ENCODE results near the gene CPVL. TPM values are rescaled to one million over a fixed set of nuclear protein-coding genes. Genes with fewer than 3 reads are reported as not detected.
"Not testable (repeated sequence)": the region's sequence is repeated elsewhere in the genome, so short reads cannot be mapped to it uniquely, and the experiment has no call there.

CPVL gene
- total and polyA plus RNA-seq, 8 donors, result 1.6 to 25.6 (median 2.9) TPM

DNA sequence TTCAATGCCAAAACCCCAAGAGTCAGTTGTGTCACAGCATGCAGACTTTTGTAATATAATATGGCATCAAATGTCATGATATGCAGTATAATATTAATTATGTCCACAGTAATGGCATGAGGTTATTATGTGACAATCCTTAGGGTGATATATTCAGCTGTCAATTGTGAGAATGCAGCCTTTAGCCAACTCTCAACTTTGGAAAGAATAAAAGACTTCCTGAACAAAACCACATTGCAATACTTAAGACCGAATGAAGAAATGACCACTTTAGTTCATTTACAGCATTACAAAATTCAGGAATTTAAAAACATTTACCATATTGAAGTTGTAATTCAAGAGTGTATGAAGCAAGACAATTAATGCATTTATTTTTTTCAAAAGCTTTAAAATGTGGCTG lies 45.4 kb downstream of the CPVL start:
- no peak overlapping the region for H3K27ac ChIP-seq
- intact Hi-C loops (cut with DNase I), result loop anchor here in 2 of 3 donors (5.0 to 10.0 kb wide), 2 partner anchors 146 to 174 kb away; partner anchors contain the start of gene TRIL (in 1 of the 2)

GRCh38 chr7:29099896-29100847 lies 46.2 kb downstream of the CPVL start:
- 75 to 79% methylated on average over 5 of the region's 5 CpGs for WGBS, 2 donors
- intact Hi-C loops (cut with DNase I), result loop anchor here in 2 of 3 donors (5.0 to 10.0 kb wide), 2 partner anchors 145 to 173 kb away; partner anchors contain the start of gene TRIL (in 1 of the 2)
- Histone ChIP-seq H3K9me3 (no peaks in the 10 kb centered on the region), H3K4me3 (no peak overlapping the region), H3K27me3 (no peaks in the 10 kb centered on the region), H3K4me1 (peaks cover 0 to 6% (median 0%) of the 10 kb centered on the region in 3 donors), H3K36me3 (no peaks in the 10 kb centered on the region), H3K27ac (no peak overlapping the region)
- no peak for DNase-seq
- no peak for FAIRE-seq
- no peak for TF ChIP-seq CTCF (IDR thresholded peaks at IDR 0.05)
- no peak for ATAC-seq

More for the DNA sequence above, 45.4 kb downstream of the CPVL start:
- WGBS, 2 donors, result 85 to 86% methylated on average over 1 of the region's 1 CpG
- FAIRE-seq (no peak), ATAC-seq (no peak), DNase-seq (no peak)
- H3K9me3 ChIP-seq, result no peaks in the 10 kb centered on the region
- no peak for TF ChIP-seq CTCF (IDR thresholded peaks at IDR 0.05)
- no peak overlapping the region for H3K4me3 ChIP-seq
- no peaks in the 10 kb centered on the region for H3K27me3 ChIP-seq
- peaks cover 0 to 6% (median 0%) of the 10 kb centered on the region in 3 donors for H3K4me1 ChIP-seq
- H3K36me3 ChIP-seq, result no peaks in the 10 kb centered on the region

- DNase-seq (no peak), FAIRE-seq (no peak), ATAC-seq (no peak)
- H3K4me3 ChIP-seq, result no peak overlapping the region
- no peak overlapping the region for H3K27ac ChIP-seq
- no peaks in the 10 kb centered on the region for H3K27me3 ChIP-seq
- H3K4me1 ChIP-seq, result no peaks in the 10 kb centered on the region
- H3K9me3 ChIP-seq, result no peaks in the 10 kb centered on the region
- intact Hi-C loops (cut with DNase I), result no loop called here
- no peaks in the 10 kb centered on the region for H3K36me3 ChIP-seq
- WGBS, 2 donors, result 92 to 93% methylated on average over 5 of the region's 5 CpGs
- TF ChIP-seq CTCF (IDR thresholded peaks at IDR 0.05), result no peak
Measured at GRCh38 chr7:29096446-29096730, 49.9 kb downstream of the CPVL start.

GRCh38 chr7:29095631-29096445 lies 50.5 kb downstream of the CPVL start:
- WGBS, 2 donors, result 61 to 68% methylated on average over 8 of the region's 8 CpGs
- FAIRE-seq (no peak), DNase-seq (no peak), ATAC-seq (peak in 1 of 4 donors; percentile 36)
- H3K27ac ChIP-seq, result no peak overlapping the region
- no peak overlapping the region for H3K4me3 ChIP-seq
- no peaks in the 10 kb centered on the region for H3K9me3 ChIP-seq
- no peaks in the 10 kb centered on the region for H3K4me1 ChIP-seq
- no peak for TF ChIP-seq CTCF (IDR thresholded peaks at IDR 0.05)
- no peaks in the 10 kb centered on the region for H3K36me3 ChIP-seq
- intact Hi-C loops (cut with DNase I), result no loop called here
- no peaks in the 10 kb centered on the region for H3K27me3 ChIP-seq

- H3K9me3 ChIP-seq; H3K27me3 ChIP-seq; ATAC-seq; DNase-seq; H3K27ac ChIP-seq; H3K4me3 ChIP-seq; intact Hi-C loops (cut with DNase I); H3K4me1 ChIP-seq; H3K36me3 ChIP-seq; FAIRE-seq: not testable (repeated sequence)
- 94 to 98% methylated on average over 11 of the region's 11 CpGs for WGBS, 2 donors
Measured at GRCh38 chr7:29093091-29093490, 53.2 kb downstream of the CPVL start.
